Right lobe of liver (tissue), 6 donors: ENCODE data around the gene CTCF. TPM values are rescaled to one million over a fixed set of nuclear protein-coding genes. Genes with fewer than 3 reads are reported as not detected.
A peak's percentile ranks its signal among the peaks of the same experiment; 100 is the strongest.

Experiments used
- ATAC-seq, 4 donors: fragments of 200-7000 bp; cut with Tn5 transposase; one replicate each; pipeline ENCODE4 v1.9.1; 2020; ENCODE audit warnings: mild to moderate bottlenecking in 4 of 4, moderate library complexity in 4 of 4
- DNase-seq, 3 donors: peaks; one replicate each; pipeline ENCODE4 v3.0.0-alpha.2; 2020
- H3K27ac ChIP-seq, 3 donors: fragments of 200-600 bp; one replicate each; pipeline ENCODE4 v1.8.0; 2022
- H3K27me3 ChIP-seq, 2 donors: fragments of 200-600 bp; one replicate each; pipeline ENCODE4 v1.8.0; 2022
- H3K36me3 ChIP-seq, 4 donors: fragments of 200-600 bp; sonication (generic) in 1 of 4; one replicate each; pipeline versions ENCODE4 v1.5.1 to v1.8.0; 2017 to 2022; ENCODE audit warnings: control low read depth in 1 of 4
- H3K4me1 ChIP-seq, 4 donors: fragments of 200-600 bp; sonication (generic) in 1 of 4; one replicate each; pipeline versions ENCODE4 v1.5.1 to v1.8.0; 2017 to 2022; ENCODE audit warnings: control low read depth in 1 of 4
- H3K4me3 ChIP-seq, 3 donors: fragments of 200-600 bp; one replicate each; pipeline ENCODE4 v1.8.0; 2022
- H3K9me3 ChIP-seq, 4 donors: fragments of 200-600 bp; sonication (generic) in 1 of 4; one replicate each; pipeline versions ENCODE4 v1.5.1 to v1.8.0; 2017 to 2022; ENCODE audit warnings: control low read depth in 1 of 4
- POLR2A ChIP-seq: fragments of 450-650 bp; IDR thresholded peaks from one replicate; pipeline ENCODE4 v1.6.1; 2017; ENCODE audit warnings: antibody characterized with exemption, mild to moderate bottlenecking
- WGBS: methylation state at CpG from one replicate; pipeline ENCODE4 v1.1.6; 2018; ENCODE audit warnings: low coverage, low lambda C conversion rate; ENCODE audit not compliant: insufficient coverage; ENCODE audit errors: missing lambda C conversion rate; 5-methylcytosine and 5-hydroxymethylcytosine counted together
- intact Hi-C, 2 donors: fragments of 100-400 bp; cut with DNase I; formaldehyde crosslinking; loops; one replicate each; pipeline versions ENCODE4 v1.11.2 to v1.14.1; 2022
- total RNA-seq, 6 experiments: library from RNA; depleted of rRNA in 2 of 6; stranded (reverse); fragments of >200 nt in 2 of 6; fragmentation: NEBNext Ultra II Directional in 3 of 6; extraction: Animal tissue kit (Norgen Biotek cat#: 25700) in 3 of 6; gene quantifications; one replicate each; pipeline versions ENCODE4 v1.1.0 to v1.2.4, GENCODE V29; 2016 to 2023
- TF ChIP-seq, protein P1 (sequence below), 4 donors: fragments of 200-600 bp in 3 of 4; fragments of 450-650 bp in 1 of 4; IDR thresholded peaks; one replicate each; pipeline versions ENCODE4 v1.5.1 to v1.8.0; 2016 to 2022; ENCODE audit warnings: antibody characterized with exemption in 4 of 4, mild to moderate bottlenecking in 2 of 4
- donor health status: DM: no; HTN: yes; CAD: no.
- donor health status: DM: no; HTN: no; CAD: no.
- donor health status: DM: no; HTN: no; CAD: no.
- donor health status: DM: no; HTN: yes; CAD: no.
- donor health status: DM: no; HTN: yes; CAD: no.

Gene CTCF
- total RNA-seq, 6 experiments from 2014 or later: 14.3 to 18.5 (median 17.0) TPM

- TF ChIP-seq POLR2A: peak; percentile 53
- TF ChIP-seq, protein P1, sequence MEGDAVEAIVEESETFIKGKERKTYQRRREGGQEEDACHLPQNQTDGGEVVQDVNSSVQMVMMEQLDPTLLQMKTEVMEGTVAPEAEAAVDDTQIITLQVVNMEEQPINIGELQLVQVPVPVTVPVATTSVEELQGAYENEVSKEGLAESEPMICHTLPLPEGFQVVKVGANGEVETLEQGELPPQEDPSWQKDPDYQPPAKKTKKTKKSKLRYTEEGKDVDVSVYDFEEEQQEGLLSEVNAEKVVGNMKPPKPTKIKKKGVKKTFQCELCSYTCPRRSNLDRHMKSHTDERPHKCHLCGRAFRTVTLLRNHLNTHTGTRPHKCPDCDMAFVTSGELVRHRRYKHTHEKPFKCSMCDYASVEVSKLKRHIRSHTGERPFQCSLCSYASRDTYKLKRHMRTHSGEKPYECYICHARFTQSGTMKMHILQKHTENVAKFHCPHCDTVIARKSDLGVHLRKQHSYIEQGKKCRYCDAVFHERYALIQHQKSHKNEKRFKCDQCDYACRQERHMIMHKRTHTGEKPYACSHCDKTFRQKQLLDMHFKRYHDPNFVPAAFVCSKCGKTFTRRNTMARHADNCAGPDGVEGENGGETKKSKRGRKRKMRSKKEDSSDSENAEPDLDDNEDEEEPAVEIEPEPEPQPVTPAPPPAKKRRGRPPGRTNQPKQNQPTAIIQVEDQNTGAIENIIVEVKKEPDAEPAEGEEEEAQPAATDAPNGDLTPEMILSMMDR (IDR thresholded peaks at IDR 0.05): no peak
- ATAC-seq: peak; percentile 5 to 46 (median 24)
- DNase-seq: peak in 2 of 3 donors; percentile 60 to 73
- H3K4me3 ChIP-seq: peak overlapping the region; percentile 78 to 87 (median 81)
- 0% methylated on average over 7 of the region's 65 CpGs for WGBS
- peak overlapping the region; percentile 70 to 88 (median 76) for H3K27ac ChIP-seq
- H3K36me3 ChIP-seq: no peaks in the 10 kb centered on the region
- intact Hi-C loops: no loop called here
- H3K9me3 ChIP-seq: no peaks in the 10 kb centered on the region
- H3K4me1 ChIP-seq: peaks cover 0 to 31% (median 9%) of the 10 kb centered on the region in 4 donors
- H3K27me3 ChIP-seq: no peaks in the 10 kb centered on the region
Observed at GRCh38 chr16:67528870-67529581, 33.3 kb upstream of the CTCF start.

DNA sequence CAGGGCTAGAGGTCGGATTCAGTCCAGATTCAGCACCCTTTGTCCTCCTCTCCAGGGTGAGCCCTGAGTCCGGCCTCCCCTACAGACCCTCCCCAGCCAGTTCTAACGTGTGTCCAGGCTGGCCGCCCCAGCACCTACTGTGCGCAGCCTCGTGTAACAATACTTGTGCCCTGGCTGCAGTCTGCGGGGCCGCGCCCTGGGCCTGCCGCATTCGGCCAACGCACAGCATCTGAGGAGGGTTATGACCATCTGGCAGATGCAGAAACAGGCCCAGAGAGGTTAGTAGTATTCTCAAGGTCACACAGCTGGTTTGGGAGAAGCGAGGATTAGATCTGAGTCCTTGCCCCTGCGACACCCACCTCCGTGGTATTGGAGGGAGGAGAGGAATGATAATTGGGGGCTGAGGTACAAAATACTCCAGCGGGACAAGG is 32.7 kb upstream of the CTCF start:
- peak overlapping the region; percentile 70 to 88 (median 76) for H3K27ac ChIP-seq
- 17% methylated on average over 10 of the region's 16 CpGs for WGBS
- no peak for DNase-seq
- no peaks in the 10 kb centered on the region for H3K36me3 ChIP-seq
- H3K9me3 ChIP-seq: no peaks in the 10 kb centered on the region
- peak in 3 of 4 donors; percentile 3 to 4 (median 3) for ATAC-seq
- no peaks in the 10 kb centered on the region for H3K27me3 ChIP-seq
- H3K4me3 ChIP-seq: peak overlapping the region; percentile 78 to 87 (median 81)
- H3K4me1 ChIP-seq: peaks cover 0 to 28% (median 9%) of the 10 kb centered on the region in 4 donors
- intact Hi-C loops: no loop called here
- TF ChIP-seq, protein P1 (IDR thresholded peaks at IDR 0.05): no peak
- TF ChIP-seq POLR2A: no peak

GRCh38 chr16:67530013-67530939 is 32.0 kb upstream of the CTCF start:
- Histone ChIP-seq H3K4me3 (peak overlapping the region; percentile 78 to 87 (median 81)), H3K27ac (peak overlapping the region; percentile 70 to 88 (median 76)), H3K27me3 (no peaks in the 10 kb centered on the region), H3K9me3 (no peaks in the 10 kb centered on the region), H3K4me1 (peaks cover 0 to 28% (median 9%) of the 10 kb centered on the region in 4 donors), H3K36me3 (no peaks in the 10 kb centered on the region)
- peak; percentile 51 to 64 (median 56) for ATAC-seq
- WGBS: 5% methylated on average over 4 of the region's 48 CpGs
- DNase-seq: peak; percentile 69 to 76 (median 75)
- intact Hi-C loops: no loop called here
- peak; percentile 81 for TF ChIP-seq POLR2A
- TF ChIP-seq, protein P1 (IDR thresholded peaks at IDR 0.05): no peak

- no peaks in the 10 kb centered on the region for H3K27me3 ChIP-seq
- WGBS: 76% methylated on average over 3 of the region's 4 CpGs
- no peak for ATAC-seq
- intact Hi-C loops: no loop called here
- H3K36me3 ChIP-seq: no peaks in the 10 kb centered on the region
- peaks cover 0 to 28% (median 9%) of the 10 kb centered on the region in 4 donors for H3K4me1 ChIP-seq
- TF ChIP-seq, protein P1 (IDR thresholded peaks at IDR 0.05): no peak
- peak; percentile 15 for TF ChIP-seq POLR2A
- DNase-seq: no peak
- peak overlapping the region; percentile 70 to 88 (median 76) for H3K27ac ChIP-seq
- H3K9me3 ChIP-seq: no peaks in the 10 kb centered on the region
- peak overlapping the region in 1 of 3 donors; percentile 81 for H3K4me3 ChIP-seq
Observed at GRCh38 chr16:67531247-67531646, 31.1 kb upstream of the CTCF start.
